PC-3 (cell line): ENCODE data around the gene ARID4A.

Source experiments
- EZH2 ChIP-seq: fragments of 300-600 bp; sonication (generic); IDR thresholded peaks from one replicate; pipeline ENCODE4 v1.6.1; 2017; ENCODE audit warnings: antibody characterized with exemption, mild to moderate bottlenecking, low read length; ENCODE audit not compliant: unreplicated experiment
- EZH2phosphoT487 ChIP-seq: fragments of 300-600 bp; sonication (generic); IDR thresholded peaks from 2 replicates; pipeline ENCODE4 v1.6.1; 2018; ENCODE audit warnings: mild to moderate bottlenecking, antibody characterized with exemption, low read length, borderline replicate concordance
- TF ChIP-seq, protein P1 (sequence below): fragments of 300-600 bp; sonication (generic); conservative IDR thresholded peaks from 2 replicates; pipeline ENCODE4 v1.5.1; 2017; ENCODE audit warnings: antibody characterized with exemption, low read depth, mild to moderate bottlenecking, low read length

- TF ChIP-seq, protein P1, sequence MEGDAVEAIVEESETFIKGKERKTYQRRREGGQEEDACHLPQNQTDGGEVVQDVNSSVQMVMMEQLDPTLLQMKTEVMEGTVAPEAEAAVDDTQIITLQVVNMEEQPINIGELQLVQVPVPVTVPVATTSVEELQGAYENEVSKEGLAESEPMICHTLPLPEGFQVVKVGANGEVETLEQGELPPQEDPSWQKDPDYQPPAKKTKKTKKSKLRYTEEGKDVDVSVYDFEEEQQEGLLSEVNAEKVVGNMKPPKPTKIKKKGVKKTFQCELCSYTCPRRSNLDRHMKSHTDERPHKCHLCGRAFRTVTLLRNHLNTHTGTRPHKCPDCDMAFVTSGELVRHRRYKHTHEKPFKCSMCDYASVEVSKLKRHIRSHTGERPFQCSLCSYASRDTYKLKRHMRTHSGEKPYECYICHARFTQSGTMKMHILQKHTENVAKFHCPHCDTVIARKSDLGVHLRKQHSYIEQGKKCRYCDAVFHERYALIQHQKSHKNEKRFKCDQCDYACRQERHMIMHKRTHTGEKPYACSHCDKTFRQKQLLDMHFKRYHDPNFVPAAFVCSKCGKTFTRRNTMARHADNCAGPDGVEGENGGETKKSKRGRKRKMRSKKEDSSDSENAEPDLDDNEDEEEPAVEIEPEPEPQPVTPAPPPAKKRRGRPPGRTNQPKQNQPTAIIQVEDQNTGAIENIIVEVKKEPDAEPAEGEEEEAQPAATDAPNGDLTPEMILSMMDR: no peak
- TF ChIP-seq EZH2 (no peak), EZH2phosphoT487 (no peak)
Measured at GRCh38 chr14:58309086-58309485, 10.7 kb downstream of the ARID4A start.
